Tibial artery (tissue), 4 donors: ENCODE measurements around the gene VSX2.
A peak's percentile ranks its signal among the peaks of the same experiment; 100 is the strongest.

Experiments used
- DNase-seq, 2 donors: peaks; one replicate each; pipeline ENCODE4 v3.0.0-alpha.2; 2019
- H3K27ac ChIP-seq, 2 donors: fragments of 200-600 bp; sonication (generic) in 1 of 2; 1 replicate in 1 of 2; 2 replicates in 1 of 2; pipeline ENCODE4 v1.5.1; 2018 to 2019; ENCODE audit warnings: mild to moderate bottlenecking in 1 of 2
- H3K27me3 ChIP-seq, 2 donors: fragments of 200-600 bp; sonication (generic) in 1 of 2; one replicate each; pipeline versions ENCODE4 v1.5.1 to v1.6.0; 2016 to 2019
- H3K36me3 ChIP-seq, 3 donors: fragments of 200-600 bp; sonication (generic) in 2 of 3; one replicate each; pipeline ENCODE4 v1.5.1; 2016 to 2019; ENCODE audit warnings: mild to moderate bottlenecking in 2 of 3
- H3K4me1 ChIP-seq, 4 donors: fragments of 200-600 bp; sonication (generic) in 2 of 4; 1 replicate in 3 of 4; 2 replicates in 1 of 4; pipeline ENCODE4 v1.5.1; 2016 to 2019
- H3K4me3 ChIP-seq, 2 donors: fragments of 200-600 bp; sonication (generic) in 1 of 2; 1 replicate in 1 of 2; 2 replicates in 1 of 2; pipeline ENCODE4 v1.5.1; 2018 to 2019; ENCODE audit warnings: mild to moderate bottlenecking in 2 of 2
- H3K9me3 ChIP-seq, 3 donors: fragments of 200-600 bp; sonication (generic) in 1 of 3; one replicate each; pipeline ENCODE4 v1.5.1; 2016 to 2019
- CTCF ChIP-seq, 2 experiments: fragments of 200-600 bp in 1 of 2; fragments of 450-650 bp in 1 of 2; IDR thresholded peaks; one replicate each; pipeline ENCODE4 v1.5.1; 2017 to 2019; ENCODE audit warnings: antibody characterized with exemption in 2 of 2, mild to moderate bottlenecking in 1 of 2, moderate library complexity in 1 of 2
- intact Hi-C: fragments of 100-400 bp; cut with DNase I; formaldehyde crosslinking; loops from one replicate; pipeline ENCODE4 v1.15.0; 2023; ENCODE audit warnings: low total_unique reads

VSX2 gene

GRCh38 chr14:74257941-74258763 is 18.9 kb downstream of the VSX2 start:
- Histone ChIP-seq H3K27ac (no peak overlapping the region), H3K9me3 (no peaks in the 10 kb centered on the region), H3K4me1 (peaks cover 0 to 19% (median 17%) of the 10 kb centered on the region in 4 donors), H3K36me3 (no peaks in the 10 kb centered on the region), H3K27me3 (peaks cover 0 to 22% of the 10 kb centered on the region in 2 donors), H3K4me3 (peak overlapping the region; percentile 45 to 59)
- TF ChIP-seq CTCF (IDR thresholded peaks at IDR 0.05): no peak
- DNase-seq: no peak
- intact Hi-C loops: no loop called here

- H3K9me3 ChIP-seq: no peaks in the 10 kb centered on the region
- peaks cover 0 to 19% (median 17%) of the 10 kb centered on the region in 4 donors for H3K4me1 ChIP-seq
- no peak for DNase-seq
- no peak overlapping the region for H3K27ac ChIP-seq
- intact Hi-C loops: no loop called here
- no peak for TF ChIP-seq CTCF (IDR thresholded peaks at IDR 0.05)
- H3K4me3 ChIP-seq: no peak overlapping the region
- H3K27me3 ChIP-seq: peaks cover 0 to 17% of the 10 kb centered on the region in 2 donors
- no peaks in the 10 kb centered on the region for H3K36me3 ChIP-seq
These were observed 19.5 kb downstream of the VSX2 start for GRCh38 chr14:74258764-74259035.

- TF ChIP-seq CTCF (IDR thresholded peaks at IDR 0.05): no peak
These were observed 20.3 kb downstream of the VSX2 start for GRCh38 chr14:74259513-74259912.

GRCh38 chr14:74260525-74261233 is 21.4 kb downstream of the VSX2 start:
- intact Hi-C loops: no loop called here
- TF ChIP-seq CTCF (IDR thresholded peaks at IDR 0.05): no peak

More at GRCh38 chr14:74259513-74259912, 20.3 kb downstream of the VSX2 start:
- peaks cover 0 to 16% of the 10 kb centered on the region in 2 donors for H3K27me3 ChIP-seq
- no peak overlapping the region for H3K27ac ChIP-seq
- H3K36me3 ChIP-seq: no peaks in the 10 kb centered on the region
- intact Hi-C loops: no loop called here
- no peak for DNase-seq
- H3K9me3 ChIP-seq: no peaks in the 10 kb centered on the region
- H3K4me3 ChIP-seq: no peak overlapping the region
- H3K4me1 ChIP-seq: peaks cover 0 to 19% (median 17%) of the 10 kb centered on the region in 4 donors

GRCh38 chr14:74261288-74261687 is 22.0 kb downstream of the VSX2 start:
- H3K4me3 ChIP-seq: no peak overlapping the region
- no peaks in the 10 kb centered on the region for H3K9me3 ChIP-seq
- intact Hi-C loops: no loop called here
- no peak for DNase-seq
- H3K36me3 ChIP-seq: no peaks in the 10 kb centered on the region
- H3K4me1 ChIP-seq: peaks cover 0 to 19% (median 17%) of the 10 kb centered on the region in 4 donors
- no peak overlapping the region for H3K27ac ChIP-seq
- TF ChIP-seq CTCF (IDR thresholded peaks at IDR 0.05): no peak
- peaks cover 0 to 16% of the 10 kb centered on the region in 2 donors for H3K27me3 ChIP-seq

More at GRCh38 chr14:74260525-74261233, 21.4 kb downstream of the VSX2 start:
- Histone ChIP-seq H3K4me3 (no peak overlapping the region), H3K4me1 (peaks cover 0 to 19% (median 17%) of the 10 kb centered on the region in 4 donors), H3K27ac (no peak overlapping the region), H3K36me3 (no peaks in the 10 kb centered on the region), H3K9me3 (no peaks in the 10 kb centered on the region), H3K27me3 (peaks cover 0 to 16% of the 10 kb centered on the region in 2 donors)
- no peak for DNase-seq
